Measurements from ENCODE around the gene FOXI1.

Gene FOXI1

DNA sequence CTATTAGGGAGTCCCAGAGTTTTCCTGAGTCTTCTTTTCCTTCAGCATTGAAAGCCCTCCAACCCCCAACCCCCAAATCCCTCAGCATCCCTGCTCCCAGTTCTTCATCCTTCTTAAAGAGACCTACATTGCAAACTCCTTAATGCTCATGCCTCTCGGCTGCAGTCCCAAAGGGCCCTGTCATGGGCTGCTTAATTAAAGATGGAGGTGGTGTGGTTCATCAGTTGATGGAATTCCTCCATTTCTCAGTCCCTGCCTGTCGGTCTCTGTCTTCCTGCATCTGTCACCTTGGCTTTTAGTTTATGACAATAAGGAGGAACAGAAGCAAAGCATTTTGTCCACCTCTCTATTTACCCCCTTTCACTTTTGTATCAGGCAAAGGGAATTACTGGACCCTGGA is 2.0 kb downstream of the FOXI1 start:
- no peaks in the 10 kb centered on the region for H3K36me3 ChIP-seq (replicated peaks)
- TF ChIP-seq, protein P1, sequence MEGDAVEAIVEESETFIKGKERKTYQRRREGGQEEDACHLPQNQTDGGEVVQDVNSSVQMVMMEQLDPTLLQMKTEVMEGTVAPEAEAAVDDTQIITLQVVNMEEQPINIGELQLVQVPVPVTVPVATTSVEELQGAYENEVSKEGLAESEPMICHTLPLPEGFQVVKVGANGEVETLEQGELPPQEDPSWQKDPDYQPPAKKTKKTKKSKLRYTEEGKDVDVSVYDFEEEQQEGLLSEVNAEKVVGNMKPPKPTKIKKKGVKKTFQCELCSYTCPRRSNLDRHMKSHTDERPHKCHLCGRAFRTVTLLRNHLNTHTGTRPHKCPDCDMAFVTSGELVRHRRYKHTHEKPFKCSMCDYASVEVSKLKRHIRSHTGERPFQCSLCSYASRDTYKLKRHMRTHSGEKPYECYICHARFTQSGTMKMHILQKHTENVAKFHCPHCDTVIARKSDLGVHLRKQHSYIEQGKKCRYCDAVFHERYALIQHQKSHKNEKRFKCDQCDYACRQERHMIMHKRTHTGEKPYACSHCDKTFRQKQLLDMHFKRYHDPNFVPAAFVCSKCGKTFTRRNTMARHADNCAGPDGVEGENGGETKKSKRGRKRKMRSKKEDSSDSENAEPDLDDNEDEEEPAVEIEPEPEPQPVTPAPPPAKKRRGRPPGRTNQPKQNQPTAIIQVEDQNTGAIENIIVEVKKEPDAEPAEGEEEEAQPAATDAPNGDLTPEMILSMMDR (IDR thresholded peaks at IDR 0.05; ENCODE audit: low read depth, low read length, missing control alignments): no peak
- H3K27ac ChIP-seq: no peak overlapping the region
- H3K27me3 ChIP-seq (replicated peaks): no peaks in the 10 kb centered on the region
- in situ Hi-C loops (cut with HindIII; ENCODE audit: low pct_ligation_motif_present, low sequenced_read_pairs): no loop called here
- no peak overlapping the region for H3K4me3 ChIP-seq (ENCODE audit: low read depth, low read length)
- no peak for DNase-seq

DNA sequence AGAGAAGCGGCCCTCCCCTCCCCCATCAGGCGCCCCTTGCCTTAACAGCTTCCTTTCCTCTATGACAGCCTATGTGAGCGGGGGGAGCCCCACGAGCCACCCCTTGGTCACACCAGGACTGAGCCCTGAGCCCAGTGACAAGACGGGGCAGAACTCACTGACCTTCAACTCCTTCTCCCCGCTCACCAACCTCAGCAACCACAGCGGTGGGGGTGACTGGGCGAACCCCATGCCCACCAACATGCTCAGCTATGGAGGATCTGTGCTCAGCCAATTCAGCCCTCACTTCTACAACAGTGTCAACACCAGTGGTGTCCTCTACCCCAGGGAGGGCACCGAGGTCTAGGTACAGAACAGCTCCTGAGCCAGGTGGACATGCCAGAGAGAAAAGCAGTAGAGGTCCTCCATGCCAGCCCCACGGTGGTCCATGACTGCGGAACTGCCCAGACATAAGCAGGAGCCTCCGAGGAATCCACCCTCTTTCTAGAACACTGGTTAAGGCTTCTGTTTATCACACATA is 2.6 kb downstream of the FOXI1 start:
- Histone ChIP-seq H3K27ac (no peak overlapping the region), H3K27me3 (replicated peaks) (no peaks in the 10 kb centered on the region), H3K36me3 (replicated peaks) (no peaks in the 10 kb centered on the region), H3K4me3 (ENCODE audit: low read depth, low read length) (no peak overlapping the region)
- TF ChIP-seq, protein P1 (IDR thresholded peaks at IDR 0.05; ENCODE audit: low read depth, low read length, missing control alignments): no peak
- no peak for DNase-seq
- in situ Hi-C loops (cut with HindIII; ENCODE audit: low pct_ligation_motif_present, low sequenced_read_pairs): no loop called here

DNA sequence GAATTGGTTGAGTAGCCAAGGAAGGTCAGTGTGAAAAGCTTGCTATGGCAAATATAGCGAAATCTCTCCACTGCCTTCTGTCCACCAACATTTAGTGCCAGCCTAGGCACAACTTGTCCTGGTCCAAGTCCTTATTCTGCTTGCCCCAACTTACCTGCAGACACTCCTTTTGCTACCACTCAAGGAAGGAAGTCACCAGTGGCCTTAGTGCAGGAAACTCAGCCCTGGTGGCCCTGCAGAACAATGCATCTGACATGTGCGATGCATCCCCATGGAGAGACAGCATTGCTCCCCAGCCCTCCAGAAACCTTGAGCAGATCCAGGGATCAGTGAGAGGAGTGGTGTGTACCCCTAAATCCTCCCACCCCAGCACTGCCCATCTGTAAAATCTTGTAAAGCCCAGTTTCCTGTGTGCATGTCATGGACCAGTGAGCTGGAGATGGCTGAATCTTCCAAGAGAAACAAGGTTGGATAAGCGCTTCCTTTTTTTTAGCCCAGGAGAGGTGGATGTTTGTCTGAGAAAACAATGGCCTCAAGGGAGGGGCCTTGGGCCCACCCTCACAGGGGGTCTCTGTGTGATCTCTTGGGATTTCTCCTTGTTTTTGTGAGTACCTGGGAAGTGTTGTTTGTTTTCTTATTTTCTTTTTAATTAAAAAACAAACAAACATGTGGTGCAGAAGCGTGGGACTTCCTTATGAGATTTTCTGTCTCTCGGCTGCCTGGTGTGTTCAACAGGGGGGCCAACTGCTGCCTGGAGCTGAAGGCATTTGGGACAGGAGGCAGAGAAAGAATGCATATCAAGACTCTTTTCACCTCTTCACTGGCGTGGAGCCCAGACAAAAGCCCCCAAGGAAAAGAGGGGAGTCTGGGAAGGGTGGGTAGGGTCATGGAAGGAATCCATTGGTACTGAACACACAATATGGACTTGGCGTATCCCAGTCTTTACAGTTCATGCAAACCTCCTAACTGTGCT is 3.6 kb downstream of the FOXI1 start:
- in situ Hi-C loops (cut with HindIII; ENCODE audit: low pct_ligation_motif_present, low sequenced_read_pairs): no loop called here
- DNase-seq: no peak
- Histone ChIP-seq H3K27me3 (replicated peaks) (no peaks in the 10 kb centered on the region), H3K36me3 (replicated peaks) (no peaks in the 10 kb centered on the region), H3K4me3 (ENCODE audit: low read depth, low read length) (no peak overlapping the region), H3K27ac (no peak overlapping the region)
- TF ChIP-seq, protein P1 (IDR thresholded peaks at IDR 0.05; ENCODE audit: low read depth, low read length, missing control alignments): no peak

DNA sequence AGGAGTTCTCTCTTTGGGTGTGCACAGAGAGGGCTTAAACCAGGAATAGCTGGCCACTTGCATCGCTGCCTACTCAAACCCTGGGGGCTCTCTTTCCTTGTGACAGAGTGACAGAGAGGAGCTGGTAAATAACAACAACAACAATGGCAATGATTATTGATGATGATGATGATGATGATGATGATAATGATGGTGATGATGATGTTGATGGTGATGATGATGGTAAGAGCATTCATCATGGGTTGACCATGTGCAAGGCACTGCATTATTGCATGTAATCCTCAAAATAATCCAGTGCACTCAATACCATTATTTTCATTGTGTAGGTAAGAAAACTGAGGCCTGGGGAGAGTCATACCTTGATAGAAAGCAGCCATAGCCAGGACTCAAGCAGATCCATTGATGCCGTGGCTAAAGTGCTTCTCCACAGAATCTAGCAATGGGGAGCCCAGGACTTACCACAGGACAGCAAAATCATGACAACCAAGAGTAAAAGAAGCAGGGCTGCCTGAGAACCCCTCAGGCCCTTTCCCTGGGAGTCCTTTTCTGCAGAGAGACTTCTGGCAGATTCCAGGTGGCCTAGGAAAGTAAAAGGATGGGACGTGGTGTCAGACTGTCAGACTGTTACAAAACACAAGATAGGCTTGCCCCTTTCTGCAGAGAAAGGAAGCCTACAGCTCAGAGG is 4.8 kb downstream of the FOXI1 start:
- in situ Hi-C loops (cut with HindIII; ENCODE audit: low pct_ligation_motif_present, low sequenced_read_pairs): no loop called here
- Histone ChIP-seq H3K27ac (no peak overlapping the region), H3K36me3 (replicated peaks) (no peaks in the 10 kb centered on the region), H3K4me3 (ENCODE audit: low read depth, low read length) (no peak overlapping the region), H3K27me3 (replicated peaks) (no peaks in the 10 kb centered on the region)
- no peak for DNase-seq
- TF ChIP-seq, protein P1 (IDR thresholded peaks at IDR 0.05; ENCODE audit: low read depth, low read length, missing control alignments): no peak

DNA sequence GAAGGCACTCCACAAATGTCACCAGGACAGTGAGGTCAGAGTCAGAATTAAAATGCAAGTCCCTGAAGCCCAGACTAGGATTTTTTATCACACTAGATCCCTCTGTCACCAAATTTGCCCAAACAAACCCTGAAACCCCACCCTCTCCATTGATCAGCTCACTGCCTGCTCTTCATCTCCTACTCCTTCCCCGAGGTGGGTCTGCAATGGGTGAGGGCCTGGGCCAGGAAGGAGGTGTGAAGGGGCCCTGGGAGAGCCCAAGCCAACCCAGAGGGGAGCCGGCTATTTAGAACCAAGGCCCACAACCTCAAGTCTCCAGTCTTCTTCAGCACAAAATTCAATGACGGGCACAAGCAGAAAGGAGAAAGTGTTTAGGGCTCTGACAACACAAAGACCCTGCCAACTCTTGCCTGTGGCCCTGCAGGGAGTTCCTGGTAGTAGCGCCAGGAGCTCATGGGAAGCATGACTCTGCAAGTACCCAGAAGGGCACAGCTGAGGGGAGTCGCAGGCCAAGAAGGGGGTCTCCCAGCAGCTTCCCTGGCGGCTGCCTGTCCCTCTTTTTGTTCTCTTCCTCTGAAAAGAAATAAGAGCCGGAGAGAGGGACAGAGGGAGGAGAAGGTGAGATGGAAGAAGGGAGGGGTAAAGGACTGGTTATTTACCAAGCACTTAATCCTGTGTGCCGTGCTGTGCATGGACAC is 5.5 kb downstream of the FOXI1 start:
- in situ Hi-C loops (cut with HindIII; ENCODE audit: low pct_ligation_motif_present, low sequenced_read_pairs): no loop called here
- Histone ChIP-seq H3K4me3 (ENCODE audit: low read depth, low read length) (no peak overlapping the region), H3K27ac (no peak overlapping the region), H3K36me3 (replicated peaks) (no peaks in the 10 kb centered on the region), H3K27me3 (replicated peaks) (no peaks in the 10 kb centered on the region)
- TF ChIP-seq, protein P1 (IDR thresholded peaks at IDR 0.05; ENCODE audit: low read depth, low read length, missing control alignments): no peak
- no peak for DNase-seq
